ENCODE data around the gene PCDHB14.
"Not testable (repeated sequence)": the region's sequence is repeated elsewhere in the genome, so short reads cannot be mapped to it uniquely, and the experiment has no call there.

PCDHB14 gene

DNA sequence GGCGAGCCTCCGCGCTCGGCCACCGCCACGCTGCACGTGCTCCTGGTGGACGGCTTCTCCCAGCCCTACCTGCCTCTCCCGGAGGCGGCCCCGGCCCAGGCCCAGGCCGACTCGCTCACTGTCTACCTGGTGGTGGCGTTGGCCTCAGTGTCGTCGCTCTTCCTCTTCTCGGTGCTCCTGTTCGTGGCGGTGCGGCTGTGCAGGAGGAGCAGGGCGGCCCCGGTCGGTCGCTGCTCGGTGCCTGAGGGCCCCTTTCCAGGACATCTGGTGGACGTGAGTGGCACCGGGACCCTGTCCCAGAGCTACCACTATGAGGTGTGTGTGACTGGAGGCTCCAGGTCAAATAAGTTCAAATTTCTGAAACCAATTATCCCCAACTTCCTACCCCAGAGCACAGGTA is 12.3 kb upstream of the PCDHB14 start:
- not testable (repeated sequence) for DNase-seq

DNA sequence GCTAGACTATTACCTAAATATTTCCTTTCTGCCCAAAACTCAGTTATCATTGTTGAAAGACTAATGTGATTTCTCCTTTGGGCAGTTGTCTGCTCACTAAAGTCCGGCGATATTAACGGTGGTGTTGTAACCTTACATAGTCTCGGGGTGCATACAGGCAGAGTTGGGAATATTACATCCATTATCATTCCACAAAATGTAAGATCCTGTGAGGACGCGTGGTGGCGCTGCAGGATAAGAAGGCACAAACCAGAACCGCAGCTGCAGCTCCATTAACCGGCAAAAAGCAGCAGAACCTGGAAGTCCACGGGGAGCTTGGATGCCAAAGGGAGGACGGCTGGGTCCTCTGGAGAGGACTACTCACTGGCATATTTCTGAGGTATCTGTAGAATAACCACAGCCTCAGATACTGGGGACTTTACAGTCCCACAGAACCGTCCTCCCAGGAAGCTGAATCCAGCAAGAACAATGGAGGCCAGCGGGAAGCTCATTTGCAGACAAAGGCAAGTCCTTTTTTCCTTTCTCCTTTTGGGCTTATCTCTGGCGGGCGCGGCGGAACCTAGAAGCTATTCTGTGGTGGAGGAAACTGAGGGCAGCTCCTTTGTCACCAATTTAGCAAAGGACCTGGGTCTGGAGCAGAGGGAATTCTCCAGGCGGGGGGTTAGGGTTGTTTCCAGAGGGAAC is 9.3 kb upstream of the PCDHB14 start, which contains the start of gene PCDHB13:
TSS of gene PCDHB13 (plus strand) at position 264 of the 684 bp plus-strand sequence. CDS start at position 469, 205 bp downstream.
- peak in 1 of 2 donors; percentile 24 for DNase-seq

DNA sequence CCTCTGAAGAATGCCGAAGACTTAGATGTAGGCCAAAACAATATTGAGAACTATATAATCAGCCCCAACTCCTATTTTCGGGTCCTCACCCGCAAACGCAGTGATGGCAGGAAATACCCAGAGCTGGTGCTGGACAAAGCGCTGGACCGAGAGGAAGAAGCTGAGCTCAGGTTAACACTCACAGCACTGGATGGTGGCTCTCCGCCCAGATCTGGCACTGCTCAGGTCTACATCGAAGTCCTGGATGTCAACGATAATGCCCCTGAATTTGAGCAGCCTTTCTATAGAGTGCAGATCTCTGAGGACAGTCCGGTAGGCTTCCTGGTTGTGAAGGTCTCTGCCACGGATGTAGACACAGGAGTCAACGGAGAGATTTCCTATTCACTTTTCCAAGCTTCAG is 8.6 kb upstream of the PCDHB14 start:
- not testable (repeated sequence) for DNase-seq

DNA sequence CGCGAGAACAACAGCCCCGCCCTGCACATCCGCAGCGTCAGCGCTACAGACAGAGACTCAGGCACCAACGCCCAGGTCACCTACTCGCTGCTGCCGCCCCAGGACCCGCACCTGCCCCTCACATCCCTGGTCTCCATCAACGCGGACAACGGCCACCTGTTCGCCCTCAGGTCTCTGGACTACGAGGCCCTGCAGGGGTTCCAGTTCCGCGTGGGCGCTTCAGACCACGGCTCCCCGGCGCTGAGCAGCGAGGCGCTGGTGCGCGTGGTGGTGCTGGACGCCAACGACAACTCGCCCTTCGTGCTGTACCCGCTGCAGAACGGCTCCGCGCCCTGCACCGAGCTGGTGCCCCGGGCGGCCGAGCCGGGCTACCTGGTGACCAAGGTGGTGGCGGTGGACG is 7.6 kb upstream of the PCDHB14 start:
- DNase-seq, result not testable (repeated sequence)

DNA sequence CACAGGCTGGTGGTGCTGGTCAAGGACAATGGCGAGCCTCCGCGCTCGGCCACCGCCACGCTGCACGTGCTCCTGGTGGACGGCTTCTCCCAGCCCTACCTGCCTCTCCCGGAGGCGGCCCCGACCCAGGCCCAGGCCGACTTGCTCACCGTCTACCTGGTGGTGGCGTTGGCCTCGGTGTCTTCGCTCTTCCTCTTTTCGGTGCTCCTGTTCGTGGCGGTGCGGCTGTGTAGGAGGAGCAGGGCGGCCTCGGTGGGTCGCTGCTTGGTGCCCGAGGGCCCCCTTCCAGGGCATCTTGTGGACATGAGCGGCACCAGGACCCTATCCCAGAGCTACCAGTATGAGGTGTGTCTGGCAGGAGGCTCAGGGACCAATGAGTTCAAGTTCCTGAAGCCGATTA is 7.1 kb upstream of the PCDHB14 start:
- DNase-seq, result not testable (repeated sequence)

DNA sequence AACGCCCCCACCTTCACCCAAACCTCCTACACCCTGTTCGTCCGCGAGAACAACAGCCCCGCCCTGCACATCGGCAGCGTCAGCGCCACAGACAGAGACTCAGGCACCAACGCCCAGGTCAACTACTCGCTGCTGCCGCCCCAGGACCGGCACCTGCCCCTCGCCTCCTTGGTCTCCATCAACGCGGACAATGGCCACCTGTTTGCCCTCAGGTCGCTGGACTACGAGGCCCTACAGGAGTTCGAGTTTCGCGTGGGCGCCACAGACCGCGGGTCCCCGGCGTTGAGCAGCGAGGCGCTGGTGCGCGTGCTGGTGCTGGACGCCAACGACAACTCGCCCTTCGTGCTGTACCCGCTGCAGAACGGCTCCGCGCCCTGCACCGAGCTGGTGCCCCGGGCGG is 1.7 kb downstream of the PCDHB14 start:
- not testable (repeated sequence) for DNase-seq

DNA sequence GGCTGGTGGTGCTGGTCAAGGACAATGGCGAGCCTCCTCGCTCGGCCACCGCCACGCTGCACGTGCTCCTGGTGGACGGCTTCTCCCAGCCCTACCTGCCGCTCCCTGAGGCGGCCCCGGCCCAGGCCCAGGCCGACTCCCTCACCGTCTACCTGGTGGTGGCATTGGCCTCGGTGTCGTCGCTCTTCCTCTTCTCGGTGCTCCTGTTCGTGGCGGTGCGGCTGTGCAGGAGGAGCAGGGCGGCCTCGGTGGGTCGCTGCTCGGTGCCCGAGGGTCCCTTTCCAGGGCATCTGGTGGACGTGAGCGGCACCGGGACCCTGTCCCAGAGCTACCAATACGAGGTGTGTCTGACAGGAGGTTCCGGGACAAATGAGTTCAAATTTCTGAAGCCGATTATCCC is 2.3 kb downstream of the PCDHB14 start:
- not testable (repeated sequence) for DNase-seq

DNA sequence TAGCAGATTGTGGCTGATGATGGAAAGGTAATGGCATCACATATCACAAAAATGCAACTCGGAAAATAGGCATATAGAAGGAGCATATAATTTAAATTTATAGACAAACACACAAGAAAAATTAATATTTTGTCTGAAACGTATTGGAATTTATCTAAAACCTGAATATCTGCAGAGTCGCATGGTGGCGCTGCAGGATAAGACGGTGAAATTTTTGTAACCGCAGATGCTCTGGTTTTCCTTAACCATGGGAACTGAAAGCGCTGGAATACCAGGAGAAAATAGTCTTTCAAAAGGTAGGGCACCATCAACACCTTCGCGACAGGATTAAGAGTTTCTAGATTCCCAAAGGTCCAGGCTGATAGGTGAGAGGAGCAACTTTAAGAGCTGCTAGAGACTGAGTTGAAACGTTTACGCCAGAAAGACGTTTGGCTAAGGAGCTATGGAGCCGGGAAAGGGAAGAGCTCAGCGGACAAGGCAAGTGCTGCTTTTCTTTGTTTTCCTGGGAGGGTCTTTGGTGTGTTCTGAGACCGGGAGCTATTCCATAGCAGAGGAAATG is 11.0 kb downstream of the PCDHB14 start:
- no peak for DNase-seq

DNA sequence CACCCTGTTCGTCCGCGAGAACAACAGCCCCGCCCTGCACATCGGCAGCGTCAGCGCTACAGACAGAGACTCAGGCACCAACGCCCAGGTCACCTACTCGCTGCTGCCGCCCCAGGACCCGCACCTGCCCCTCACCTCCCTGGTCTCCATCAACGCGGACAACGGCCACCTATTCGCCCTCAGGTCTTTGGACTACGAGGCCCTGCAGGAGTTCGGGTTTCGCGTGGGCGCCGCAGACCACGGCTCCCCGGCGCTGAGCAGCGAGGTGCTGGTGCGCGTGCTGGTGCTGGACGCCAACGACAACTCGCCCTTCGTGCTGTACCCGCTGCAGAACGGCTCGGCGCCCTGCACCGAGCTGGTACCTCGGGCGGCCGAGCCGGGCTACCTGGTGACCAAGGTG is 12.8 kb downstream of the PCDHB14 start:
- DNase-seq, result not testable (repeated sequence)

DNA sequence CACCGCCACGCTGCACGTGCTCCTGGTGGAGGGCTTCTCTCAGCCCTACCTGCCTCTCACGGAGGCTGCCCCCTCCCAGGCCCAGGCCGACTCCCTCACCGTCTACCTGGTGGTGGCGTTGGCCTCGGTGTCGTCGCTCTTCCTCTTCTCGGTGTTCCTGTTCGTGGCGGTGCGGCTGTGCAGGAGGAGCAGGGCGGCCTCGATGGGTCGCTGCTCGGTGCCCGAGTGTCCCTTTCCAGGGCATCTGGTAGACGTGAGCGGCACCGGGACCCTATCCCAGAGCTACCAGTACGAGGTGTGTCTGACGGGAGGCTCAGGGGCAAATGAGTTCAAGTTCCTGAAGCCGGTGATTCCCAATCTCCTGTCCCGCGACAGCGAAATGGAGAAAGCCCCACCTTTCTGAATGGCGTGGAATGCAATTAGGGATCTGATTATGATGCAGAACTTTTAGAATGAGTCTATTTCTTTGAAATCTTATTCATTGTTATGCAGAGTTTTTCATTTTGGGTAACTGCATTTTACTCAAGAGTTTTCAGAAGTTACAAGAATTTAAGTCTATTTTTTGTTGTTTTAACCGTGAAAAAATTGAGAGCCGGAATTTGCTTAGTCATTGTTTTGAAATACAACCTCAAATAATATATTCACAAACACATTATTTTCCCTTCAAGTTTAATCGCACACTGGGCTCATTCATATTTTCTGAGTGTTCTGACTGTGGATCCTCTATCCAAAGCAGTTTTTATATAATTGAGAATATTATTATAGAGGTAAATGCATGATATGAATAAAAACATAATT is 13.6 kb downstream of the PCDHB14 start:
- DNase-seq, result no peak

DNA sequence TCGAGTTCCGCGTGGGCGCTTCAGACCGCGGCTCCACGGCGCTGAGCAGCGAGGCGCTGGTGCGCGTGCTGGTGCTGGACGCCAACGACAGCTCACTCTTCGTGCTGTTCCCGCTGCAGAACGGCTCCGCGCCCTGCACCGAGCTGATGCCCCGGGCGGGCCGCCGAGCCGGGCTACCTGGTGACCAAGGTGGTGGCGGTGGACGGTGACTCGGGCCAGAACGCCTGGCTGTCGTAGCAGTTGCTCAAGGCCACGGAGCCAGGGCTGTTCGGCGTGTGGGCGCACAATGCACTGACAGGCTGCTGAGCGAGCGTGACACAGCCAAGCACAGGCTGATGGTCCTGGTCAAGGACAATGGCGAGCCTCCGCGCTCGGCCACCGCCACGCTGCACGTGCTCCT is 18.4 kb downstream of the PCDHB14 start:
- no peak for DNase-seq

DNA sequence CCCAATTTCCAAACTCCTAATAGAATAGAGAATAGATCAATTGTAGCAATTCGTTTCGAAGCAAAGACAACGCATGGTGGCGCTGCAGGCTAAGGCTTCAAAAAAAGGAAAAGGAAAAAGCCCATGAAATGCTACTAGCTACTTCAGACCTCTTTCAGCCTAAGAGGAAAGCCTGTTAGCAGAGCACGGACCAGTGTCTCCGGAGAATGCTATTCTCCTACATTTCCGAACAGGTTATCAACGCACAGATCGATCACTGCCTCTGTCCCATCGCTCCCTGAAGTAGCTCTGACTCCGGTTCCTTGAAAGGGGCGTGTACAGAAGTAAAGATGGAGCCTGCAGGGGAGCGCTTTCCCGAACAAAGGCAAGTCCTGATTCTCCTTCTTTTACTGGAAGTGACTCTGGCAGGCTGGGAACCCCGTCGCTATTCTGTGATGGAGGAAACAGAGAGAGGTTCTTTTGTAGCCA is 22.1 kb downstream of the PCDHB14 start, which contains the start of gene PCDHB15:
TSS of gene PCDHB15 (plus strand) at position 146 of the 468 bp plus-strand sequence. CDS start at position 330, 184 bp downstream.
- peak in 1 of 2 donors; percentile 15 for DNase-seq

DNA sequence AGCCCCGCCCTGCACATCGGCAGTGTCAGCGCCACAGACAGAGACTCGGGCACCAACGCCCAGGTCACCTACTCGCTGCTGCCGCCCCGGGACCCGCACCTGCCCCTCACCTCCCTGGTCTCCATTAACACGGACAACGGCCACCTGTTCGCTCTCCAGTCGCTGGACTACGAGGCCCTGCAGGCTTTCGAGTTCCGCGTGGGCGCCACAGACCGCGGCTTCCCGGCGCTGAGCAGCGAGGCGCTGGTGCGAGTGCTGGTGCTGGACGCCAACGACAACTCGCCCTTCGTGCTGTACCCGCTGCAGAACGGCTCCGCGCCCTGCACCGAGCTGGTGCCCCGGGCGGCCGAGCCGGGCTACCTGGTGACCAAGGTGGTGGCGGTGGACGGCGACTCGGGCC is 23.8 kb downstream of the PCDHB14 start:
- not testable (repeated sequence) for DNase-seq

DNA sequence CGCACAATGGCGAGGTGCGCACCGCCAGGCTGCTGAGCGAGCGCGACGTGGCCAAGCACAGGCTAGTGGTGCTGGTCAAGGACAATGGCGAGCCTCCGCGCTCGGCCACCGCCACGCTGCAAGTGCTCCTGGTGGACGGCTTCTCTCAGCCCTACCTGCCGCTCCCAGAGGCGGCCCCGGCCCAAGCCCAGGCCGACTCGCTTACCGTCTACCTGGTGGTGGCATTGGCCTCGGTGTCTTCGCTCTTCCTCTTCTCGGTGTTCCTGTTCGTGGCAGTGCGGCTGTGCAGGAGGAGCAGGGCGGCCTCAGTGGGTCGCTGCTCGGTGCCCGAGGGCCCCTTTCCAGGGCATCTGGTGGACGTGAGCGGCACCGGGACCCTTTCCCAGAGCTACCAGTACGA is 24.3 kb downstream of the PCDHB14 start:
- DNase-seq, result not testable (repeated sequence)

DNA sequence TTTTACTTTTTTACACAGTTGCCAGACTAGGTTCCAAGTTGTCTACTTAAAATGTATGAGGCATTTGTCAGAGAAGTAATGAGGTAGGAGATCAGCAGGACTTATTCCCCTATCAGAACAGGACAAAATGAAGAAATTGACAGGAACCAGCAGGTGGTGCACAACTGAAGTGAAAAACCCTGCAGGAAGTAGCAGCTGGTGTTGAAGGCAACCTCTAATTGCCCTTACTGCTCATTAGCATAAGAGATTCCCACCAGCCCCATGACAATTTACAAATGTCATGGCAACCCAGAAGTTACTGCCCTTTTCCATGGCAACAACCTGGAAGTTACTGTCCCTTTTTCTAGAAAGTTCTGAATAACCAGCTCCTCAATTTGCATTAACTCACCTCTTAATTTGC is 27.4 kb downstream of the PCDHB14 start:
- DNase-seq, result no peak

DNA sequence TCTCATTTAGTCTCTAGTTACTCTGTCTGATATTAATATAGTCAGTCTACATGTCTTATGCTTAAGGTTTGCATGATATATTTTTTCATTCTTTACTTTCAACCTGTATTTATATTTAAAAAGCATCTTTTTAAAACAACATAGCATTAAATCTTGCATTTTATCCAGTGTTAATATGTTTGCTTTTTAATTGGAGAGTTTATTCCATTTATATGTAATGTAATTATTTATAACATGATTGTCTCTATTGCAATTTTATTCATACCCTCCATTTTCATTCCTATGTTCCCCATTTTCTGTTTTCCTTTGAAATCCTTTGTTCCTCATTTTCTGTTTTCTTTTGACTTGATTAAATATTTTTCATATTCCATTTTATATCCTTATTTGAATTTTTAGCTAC is 35.3 kb downstream of the PCDHB14 start:
- no peak for DNase-seq

DNA sequence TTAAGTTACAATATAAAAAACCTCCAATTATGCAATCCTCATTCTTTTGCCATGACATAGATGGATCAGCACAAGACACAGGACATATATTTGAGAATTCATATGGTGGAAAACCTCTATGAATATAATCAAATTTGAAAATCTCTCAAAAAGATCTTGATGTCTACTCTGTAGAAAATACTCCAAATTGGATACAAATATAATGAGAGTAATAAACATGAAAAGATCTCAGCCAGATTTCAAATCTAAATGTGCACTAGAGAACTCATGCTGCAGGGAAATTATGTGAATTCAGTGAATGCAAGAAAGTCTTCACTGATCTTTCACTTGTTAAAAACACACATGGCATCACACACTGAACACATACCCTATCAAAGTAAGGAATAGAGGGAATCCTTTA is 35.8 kb downstream of the PCDHB14 start:
- no peak for DNase-seq

DNA sequence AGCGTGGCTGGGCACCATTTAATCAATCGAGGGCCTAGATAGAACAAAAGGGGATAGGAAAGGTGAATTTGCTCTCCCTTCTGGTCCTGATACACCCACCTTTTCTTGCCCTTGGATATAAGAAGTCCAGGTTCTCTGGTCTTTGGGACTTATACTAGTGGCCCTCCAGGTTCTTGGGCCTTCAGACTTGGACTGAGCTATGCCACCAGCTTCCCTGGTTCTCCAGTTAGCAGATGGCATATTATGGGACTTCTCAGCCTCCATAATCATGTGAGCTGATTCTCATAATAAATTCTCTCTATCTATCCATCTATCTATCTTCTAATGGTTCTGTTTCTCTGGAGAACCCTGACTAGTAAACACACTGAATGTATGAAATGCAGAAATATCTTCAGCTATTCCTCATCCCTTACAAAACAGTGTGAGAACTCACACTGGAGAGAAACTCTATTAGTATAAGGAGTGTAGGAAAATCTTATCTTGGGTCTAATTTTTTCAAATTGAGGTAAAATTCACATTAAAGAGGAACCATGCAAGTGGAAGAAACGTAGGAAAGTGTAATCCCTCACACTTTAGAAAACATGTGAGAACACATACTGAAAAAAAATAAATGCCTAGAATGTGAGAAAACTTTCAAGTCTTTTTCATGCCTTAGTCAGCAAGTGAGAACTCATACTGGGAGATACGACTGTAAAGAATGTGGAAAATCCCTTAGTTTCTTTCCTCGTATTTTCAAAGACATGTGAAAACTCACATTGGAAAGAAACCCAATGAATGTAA is 37.5 kb downstream of the PCDHB14 start:
- no peak for DNase-seq

DNA sequence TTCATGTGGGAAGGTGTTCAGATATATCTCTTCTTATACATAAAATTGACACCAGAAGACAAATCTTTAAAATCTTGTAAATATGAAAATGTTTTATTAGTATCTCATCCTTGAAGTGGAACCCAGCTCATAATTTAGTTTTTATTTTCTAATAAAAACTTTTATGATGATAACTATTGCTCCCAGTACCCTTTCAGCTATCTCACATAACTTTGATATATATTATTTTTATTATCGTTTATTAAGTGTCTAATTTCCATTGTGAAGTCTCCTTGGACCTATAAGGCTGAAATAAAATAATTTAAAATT is 38.0 kb downstream of the PCDHB14 start:
- no peak for DNase-seq

DNA sequence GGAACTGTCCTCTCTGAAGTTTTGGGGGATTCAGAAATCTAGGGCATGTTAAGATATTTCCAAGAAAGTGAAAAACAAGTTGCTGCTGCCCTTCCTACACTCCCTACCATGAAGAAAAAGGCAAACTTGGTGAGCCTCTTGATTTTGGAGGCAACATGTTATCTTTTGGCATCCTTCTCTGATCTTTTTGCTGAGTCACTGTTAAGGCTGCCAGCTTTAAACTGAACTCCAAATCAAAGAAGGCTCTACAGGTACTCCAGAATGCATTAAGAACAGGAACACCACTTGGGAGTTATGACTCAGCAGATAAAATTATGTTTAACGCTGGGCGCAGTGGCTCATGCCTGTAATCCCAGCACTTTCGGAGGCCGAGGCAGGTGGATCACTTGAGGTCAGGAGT is 46.1 kb downstream of the PCDHB14 start:
- DNase-seq, result no peak

DNA sequence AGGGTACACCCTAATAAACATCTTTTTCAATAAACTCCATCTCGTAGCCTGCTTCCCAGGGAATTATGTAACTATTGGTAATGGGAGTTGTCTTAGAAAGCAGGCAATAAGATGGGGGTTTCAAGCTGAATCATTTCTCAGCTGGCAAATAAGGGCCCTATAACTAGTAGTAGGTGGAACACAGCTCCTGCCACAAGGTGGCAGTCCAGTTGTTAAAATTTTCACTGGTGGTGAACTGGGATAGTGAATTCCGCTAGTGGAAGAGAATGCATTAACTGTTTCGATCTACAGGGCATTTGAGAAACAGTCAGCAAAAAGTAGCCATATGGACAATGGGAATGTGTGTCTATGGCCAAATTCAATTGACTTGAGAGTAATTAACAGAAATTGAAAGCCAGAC is 49.8 kb downstream of the PCDHB14 start:
- DNase-seq, result no peak
